ENCODE data around the gene NTM.

Gene NTM

GRCh38 chr11:131907371-131907770 is 537.0 kb downstream of the NTM start:
- TF ChIP-seq EZH2phosphoT487 (IDR thresholded peaks at IDR 0.05; ENCODE audit: borderline replicate concordance, low read length) (no peak), CTCF (IDR thresholded peaks at IDR 0.05; ENCODE audit: low read depth, low read length, poor library complexity, severe bottlenecking) (no peak)
- no peaks in the 10 kb centered on the region for H3K36me3 ChIP-seq (ENCODE audit: control insufficient read depth, low read length)
- H3F3A ChIP-seq (ENCODE audit: control insufficient read depth, insufficient read depth): no peaks in the 10 kb centered on the region
- no peak overlapping the region for H3K27ac ChIP-seq (ENCODE audit: low read depth, low read length)
- H3K9me3 ChIP-seq (ENCODE audit: control insufficient read depth, insufficient read depth, low read length): no peaks in the 10 kb centered on the region
- H3K9me2 ChIP-seq (replicated peaks; ENCODE audit: control insufficient read depth, low read length): no peaks in the 10 kb centered on the region
- no peak overlapping the region for H3K4me2 ChIP-seq (ENCODE audit: low read length)
- H3K4me3 ChIP-seq (ENCODE audit: low read length): no peak overlapping the region
- no peaks in the 10 kb centered on the region for H3K4me1 ChIP-seq (ENCODE audit: control insufficient read depth, low read length)
- no peaks in the 10 kb centered on the region for H4K20me1 ChIP-seq (ENCODE audit: control insufficient read depth, insufficient read depth, low read depth, low read length)
- H3K27me3 ChIP-seq (ENCODE audit: control insufficient read depth, low read length): no peaks in the 10 kb centered on the region
- H3K79me2 ChIP-seq (ENCODE audit: control insufficient read depth, low read length): no peaks in the 10 kb centered on the region

- no peaks in the 10 kb centered on the region for H3F3A ChIP-seq (ENCODE audit: control insufficient read depth, insufficient read depth)
- H3K79me2 ChIP-seq (ENCODE audit: control insufficient read depth, low read length): no peaks in the 10 kb centered on the region
- no peaks in the 10 kb centered on the region for H4K20me1 ChIP-seq (ENCODE audit: control insufficient read depth, insufficient read depth, low read depth, low read length)
- no peak overlapping the region for H3K4me3 ChIP-seq (ENCODE audit: low read length)
- no peaks in the 10 kb centered on the region for H3K9me3 ChIP-seq (ENCODE audit: control insufficient read depth, insufficient read depth, low read length)
- no peaks in the 10 kb centered on the region for H3K4me1 ChIP-seq (ENCODE audit: control insufficient read depth, low read length)
- H3K4me2 ChIP-seq (ENCODE audit: low read length): no peak overlapping the region
- H3K36me3 ChIP-seq (ENCODE audit: control insufficient read depth, low read length): no peaks in the 10 kb centered on the region
- H3K27me3 ChIP-seq (ENCODE audit: control insufficient read depth, low read length): no peaks in the 10 kb centered on the region
- no peak for TF ChIP-seq EZH2phosphoT487 (IDR thresholded peaks at IDR 0.05; ENCODE audit: borderline replicate concordance, low read length)
- TF ChIP-seq CTCF (IDR thresholded peaks at IDR 0.05; ENCODE audit: low read depth, low read length, poor library complexity, severe bottlenecking): no peak
- H3K27ac ChIP-seq (ENCODE audit: low read depth, low read length): no peak overlapping the region
- H3K9me2 ChIP-seq (replicated peaks; ENCODE audit: control insufficient read depth, low read length): no peaks in the 10 kb centered on the region
Measured at GRCh38 chr11:131908316-131908715, 537.9 kb downstream of the NTM start.

GRCh38 chr11:131909426-131910177 is 539.2 kb downstream of the NTM start:
- Histone ChIP-seq H3K9me3 (ENCODE audit: control insufficient read depth, insufficient read depth, low read length) (no peaks in the 10 kb centered on the region), H3K4me3 (ENCODE audit: low read length) (no peak overlapping the region), H3K79me2 (ENCODE audit: control insufficient read depth, low read length) (no peaks in the 10 kb centered on the region), H3K27ac (ENCODE audit: low read depth, low read length) (no peak overlapping the region), H3K36me3 (ENCODE audit: control insufficient read depth, low read length) (no peaks in the 10 kb centered on the region), H3K9me2 (replicated peaks; ENCODE audit: control insufficient read depth, low read length) (no peaks in the 10 kb centered on the region), H3K4me2 (ENCODE audit: low read length) (no peak overlapping the region), H3K27me3 (ENCODE audit: control insufficient read depth, low read length) (no peaks in the 10 kb centered on the region), H4K20me1 (ENCODE audit: control insufficient read depth, insufficient read depth, low read depth, low read length) (no peaks in the 10 kb centered on the region), H3K4me1 (ENCODE audit: control insufficient read depth, low read length) (no peaks in the 10 kb centered on the region), H3F3A (ENCODE audit: control insufficient read depth, insufficient read depth) (no peaks in the 10 kb centered on the region)
- TF ChIP-seq CTCF (IDR thresholded peaks at IDR 0.05; ENCODE audit: low read depth, low read length, poor library complexity, severe bottlenecking): no peak
- TF ChIP-seq EZH2phosphoT487 (IDR thresholded peaks at IDR 0.05; ENCODE audit: borderline replicate concordance, low read length): no peak
